ENCODE data around the gene ITGA8.
"Not testable (repeated sequence)": the region's sequence is repeated elsewhere in the genome, so short reads cannot be mapped to it uniquely, and the experiment has no call there.

Gene ITGA8

GRCh38 chr10:15557168-15557567 lies 162.6 kb downstream of the ITGA8 start:
- DNase-seq (ENCODE audit: low spot score), result not testable (repeated sequence)

- DNase-seq (ENCODE audit: low spot score), result no peak
Measured at GRCh38 chr10:15550950-15551349, 168.8 kb downstream of the ITGA8 start.

GRCh38 chr10:15548331-15548730 lies 171.4 kb downstream of the ITGA8 start:
- no peak for DNase-seq (ENCODE audit: low spot score)

- no peak for DNase-seq (ENCODE audit: low spot score)
Measured at GRCh38 chr10:15546606-15547005, 173.1 kb downstream of the ITGA8 start.

GRCh38 chr10:15545884-15546283 lies 173.8 kb downstream of the ITGA8 start:
- no peak for DNase-seq (ENCODE audit: low spot score)

- no peak for DNase-seq (ENCODE audit: low spot score)
Measured at GRCh38 chr10:15545266-15545665, 174.5 kb downstream of the ITGA8 start.

GRCh38 chr10:15543994-15544393 lies 175.7 kb downstream of the ITGA8 start:
- DNase-seq (ENCODE audit: low spot score), result no peak

GRCh38 chr10:15542817-15543216 lies 176.9 kb downstream of the ITGA8 start:
- no peak for DNase-seq (ENCODE audit: low spot score)

- no peak for DNase-seq (ENCODE audit: low spot score)
Measured at GRCh38 chr10:15541376-15541775, 178.3 kb downstream of the ITGA8 start.

- no peak for DNase-seq (ENCODE audit: low spot score)
Measured at GRCh38 chr10:15540727-15541126, 179.0 kb downstream of the ITGA8 start.

GRCh38 chr10:15539262-15539661 lies 180.5 kb downstream of the ITGA8 start:
- no peak for DNase-seq (ENCODE audit: low spot score)

- not testable (repeated sequence) for DNase-seq (ENCODE audit: low spot score)
Measured at GRCh38 chr10:15534928-15535538, 184.7 kb downstream of the ITGA8 start.

GRCh38 chr10:15531927-15532722 lies 187.6 kb downstream of the ITGA8 start:
- DNase-seq (ENCODE audit: low spot score), result no peak

GRCh38 chr10:15528859-15529239 lies 190.9 kb downstream of the ITGA8 start:
- no peak for DNase-seq (ENCODE audit: low spot score)

- DNase-seq (ENCODE audit: low spot score), result no peak
Measured at GRCh38 chr10:15526754-15527153, 193.0 kb downstream of the ITGA8 start.

GRCh38 chr10:15521328-15521903 lies 198.3 kb downstream of the ITGA8 start:
- DNase-seq (ENCODE audit: low spot score), result no peak

- no peak for DNase-seq (ENCODE audit: low spot score)
Measured at GRCh38 chr10:15518250-15518649, 201.5 kb downstream of the ITGA8 start.

GRCh38 chr10:15516256-15517085 lies 203.3 kb downstream of the ITGA8 start:
- no peak for DNase-seq (ENCODE audit: low spot score)

- DNase-seq (ENCODE audit: low spot score), result no peak
Measured at GRCh38 chr10:15515202-15515601, 204.5 kb downstream of the ITGA8 start.

- DNase-seq (ENCODE audit: low spot score), result no peak
Measured at GRCh38 chr10:15510963-15511362, 208.8 kb downstream of the ITGA8 start.

GRCh38 chr10:15505329-15505728 lies 214.4 kb downstream of the ITGA8 start:
- DNase-seq (ENCODE audit: low spot score), result no peak

GRCh38 chr10:15504101-15504840 lies 215.5 kb downstream of the ITGA8 start:
- no peak for DNase-seq (ENCODE audit: low spot score)
